Measurements from ENCODE around the gene HSF2BP. TPM values are rescaled to one million over a fixed set of nuclear protein-coding genes. Genes with fewer than 3 reads are reported as not detected.
A peak's percentile ranks its signal among the peaks of the same experiment; 100 is the strongest.
"Not testable (repeated sequence)": the region's sequence is repeated elsewhere in the genome, so short reads cannot be mapped to it uniquely, and the experiment has no call there.

HSF2BP gene
- polyA plus RNA-seq, 1 donor (not counting 4 experiments of a cell fraction or from before 2014, with no cell fraction given) = 6.1 TPM

GRCh38 chr21:43502407-43503071 is 156.7 kb downstream of the HSF2BP start:
- DNase-seq (ENCODE audit: low read depth, low spot score); FAIRE-seq; H2AFZ ChIP-seq (ENCODE audit: control insufficient read depth, low read length); H3K4me2 ChIP-seq (ENCODE audit: control insufficient read depth, extremely low read depth, insufficient read depth, low read depth, low read length); H3K79me2 ChIP-seq (ENCODE audit: control insufficient read depth, insufficient read depth, low read length); H3K36me3 ChIP-seq (ENCODE audit: control insufficient read depth in 2 of 2, extremely low read depth in 1 of 2, insufficient read depth in 2 of 2, low read length in 2 of 2); H3K9me3 ChIP-seq (ENCODE audit: control insufficient read depth, low read depth, low read length); H3K4me3 ChIP-seq (ENCODE audit: control insufficient read depth in 2 of 3, extremely low read depth in 1 of 3, insufficient read depth in 2 of 3, low read depth in 1 of 3, low read length in 3 of 3); H3K27me3 ChIP-seq (ENCODE audit: control insufficient read depth, extremely low read depth, insufficient read depth, low read length); H3K4me1 ChIP-seq (ENCODE audit: control insufficient read depth, extremely low read depth, insufficient read depth, low read length); H4K20me1 ChIP-seq (ENCODE audit: control insufficient read depth, extremely low read depth, insufficient read depth, low read length); H3K9me1 ChIP-seq (ENCODE audit: control insufficient read depth, extremely low read depth, insufficient read depth, low read length); H3K27ac ChIP-seq (ENCODE audit: control insufficient read depth, insufficient read depth, low read length); dilution Hi-C loops (cut with MboI; ENCODE audit: extremely low pct_ligation_motif_present, low sequenced_read_pairs); H3K9ac ChIP-seq (ENCODE audit: control insufficient read depth, extremely low read depth, insufficient read depth, low read length): not testable (repeated sequence)

- H3K4me1 ChIP-seq (ENCODE audit: control insufficient read depth, extremely low read depth, insufficient read depth, low read length); H2AFZ ChIP-seq (ENCODE audit: control insufficient read depth, low read length); H3K4me2 ChIP-seq (ENCODE audit: control insufficient read depth, extremely low read depth, insufficient read depth, low read depth, low read length); FAIRE-seq; H3K36me3 ChIP-seq (ENCODE audit: control insufficient read depth in 2 of 2, extremely low read depth in 1 of 2, insufficient read depth in 2 of 2, low read length in 2 of 2); H3K79me2 ChIP-seq (ENCODE audit: control insufficient read depth, insufficient read depth, low read length); H4K20me1 ChIP-seq (ENCODE audit: control insufficient read depth, extremely low read depth, insufficient read depth, low read length); DNase-seq (ENCODE audit: low read depth, low spot score); H3K9ac ChIP-seq (ENCODE audit: control insufficient read depth, extremely low read depth, insufficient read depth, low read length); H3K4me3 ChIP-seq (ENCODE audit: control insufficient read depth in 2 of 3, extremely low read depth in 1 of 3, insufficient read depth in 2 of 3, low read depth in 1 of 3, low read length in 3 of 3); H3K9me1 ChIP-seq (ENCODE audit: control insufficient read depth, extremely low read depth, insufficient read depth, low read length); H3K27me3 ChIP-seq (ENCODE audit: control insufficient read depth, extremely low read depth, insufficient read depth, low read length); H3K9me3 ChIP-seq (ENCODE audit: control insufficient read depth, low read depth, low read length); H3K27ac ChIP-seq (ENCODE audit: control insufficient read depth, insufficient read depth, low read length); dilution Hi-C loops (cut with MboI; ENCODE audit: extremely low pct_ligation_motif_present, low sequenced_read_pairs): not testable (repeated sequence)
Observed at GRCh38 chr21:43498924-43499323, 160.4 kb downstream of the HSF2BP start.

DNA sequence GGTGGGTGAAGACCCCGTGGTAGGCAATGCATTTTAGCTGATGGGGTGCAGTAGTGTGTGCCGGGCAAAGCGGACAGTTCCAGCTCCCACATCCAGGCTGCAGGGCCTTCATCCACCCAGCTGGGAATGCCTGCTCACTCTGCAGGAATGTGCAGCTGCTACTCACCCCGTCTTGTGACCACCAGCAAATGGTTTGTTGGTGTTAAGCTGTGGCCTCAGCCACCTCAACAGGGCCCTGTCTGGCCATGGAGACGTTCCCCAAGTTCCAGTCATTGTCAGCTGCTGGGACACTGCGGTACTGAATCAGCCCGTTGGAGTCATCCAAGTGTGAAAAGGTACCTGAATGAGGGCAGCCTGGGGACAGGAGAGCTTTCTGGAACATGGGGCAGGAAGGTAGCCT is 161.2 kb downstream of the HSF2BP start:
- H3K9me1 ChIP-seq (ENCODE audit: control insufficient read depth, extremely low read depth, insufficient read depth, low read length); H3K79me2 ChIP-seq (ENCODE audit: control insufficient read depth, insufficient read depth, low read length); H3K27ac ChIP-seq (ENCODE audit: control insufficient read depth, insufficient read depth, low read length); H3K4me1 ChIP-seq (ENCODE audit: control insufficient read depth, extremely low read depth, insufficient read depth, low read length); H3K36me3 ChIP-seq (ENCODE audit: control insufficient read depth in 2 of 2, extremely low read depth in 1 of 2, insufficient read depth in 2 of 2, low read length in 2 of 2); H3K9ac ChIP-seq (ENCODE audit: control insufficient read depth, extremely low read depth, insufficient read depth, low read length); H3K27me3 ChIP-seq (ENCODE audit: control insufficient read depth, extremely low read depth, insufficient read depth, low read length); H4K20me1 ChIP-seq (ENCODE audit: control insufficient read depth, extremely low read depth, insufficient read depth, low read length); H3K4me2 ChIP-seq (ENCODE audit: control insufficient read depth, extremely low read depth, insufficient read depth, low read depth, low read length); H2AFZ ChIP-seq (ENCODE audit: control insufficient read depth, low read length); DNase-seq (ENCODE audit: low read depth, low spot score); H3K4me3 ChIP-seq (ENCODE audit: control insufficient read depth in 2 of 3, extremely low read depth in 1 of 3, insufficient read depth in 2 of 3, low read depth in 1 of 3, low read length in 3 of 3); H3K9me3 ChIP-seq (ENCODE audit: control insufficient read depth, low read depth, low read length); dilution Hi-C loops (cut with MboI; ENCODE audit: extremely low pct_ligation_motif_present, low sequenced_read_pairs): not testable (repeated sequence)
- peak; percentile 97 for FAIRE-seq

- FAIRE-seq = peak; percentile 97
- not testable (repeated sequence) for H3K4me1 ChIP-seq (ENCODE audit: control insufficient read depth, extremely low read depth, insufficient read depth, low read length)
Observed at GRCh38 chr21:43494279-43495012, 164.8 kb downstream of the HSF2BP start.

DNA sequence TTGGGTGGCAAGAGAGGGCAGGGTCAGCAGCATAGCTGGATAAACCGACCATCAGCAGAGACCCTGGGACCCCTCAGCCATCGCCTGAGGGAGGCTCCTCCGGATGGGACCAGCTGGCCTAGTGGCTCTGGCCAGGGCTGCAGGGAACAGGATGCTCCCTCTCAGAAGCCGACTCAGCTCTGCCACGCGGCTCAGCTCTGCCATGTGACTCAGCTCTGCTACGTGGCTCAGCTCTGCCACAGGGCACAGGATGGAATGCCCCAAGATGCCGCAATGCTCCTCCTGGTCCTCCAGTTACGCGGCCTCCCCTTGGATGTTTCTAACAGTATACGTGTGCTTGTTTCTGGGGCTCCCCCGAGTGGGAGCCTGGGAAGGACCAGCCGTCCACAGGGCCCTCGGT is 165.8 kb downstream of the HSF2BP start:
- H3K27me3 ChIP-seq (ENCODE audit: control insufficient read depth, extremely low read depth, insufficient read depth, low read length); dilution Hi-C loops (cut with MboI; ENCODE audit: extremely low pct_ligation_motif_present, low sequenced_read_pairs): not testable (repeated sequence)
- FAIRE-seq = peak; percentile 90

More at GRCh38 chr21:43494279-43495012, 164.8 kb downstream of the HSF2BP start:
- H3K4me2 ChIP-seq (ENCODE audit: control insufficient read depth, extremely low read depth, insufficient read depth, low read depth, low read length); H3K27ac ChIP-seq (ENCODE audit: control insufficient read depth, insufficient read depth, low read length); H3K9ac ChIP-seq (ENCODE audit: control insufficient read depth, extremely low read depth, insufficient read depth, low read length); dilution Hi-C loops (cut with MboI; ENCODE audit: extremely low pct_ligation_motif_present, low sequenced_read_pairs); DNase-seq (ENCODE audit: low read depth, low spot score); H3K27me3 ChIP-seq (ENCODE audit: control insufficient read depth, extremely low read depth, insufficient read depth, low read length); H2AFZ ChIP-seq (ENCODE audit: control insufficient read depth, low read length); H3K9me3 ChIP-seq (ENCODE audit: control insufficient read depth, low read depth, low read length); H3K9me1 ChIP-seq (ENCODE audit: control insufficient read depth, extremely low read depth, insufficient read depth, low read length); H3K79me2 ChIP-seq (ENCODE audit: control insufficient read depth, insufficient read depth, low read length); H4K20me1 ChIP-seq (ENCODE audit: control insufficient read depth, extremely low read depth, insufficient read depth, low read length); H3K36me3 ChIP-seq (ENCODE audit: control insufficient read depth in 2 of 2, extremely low read depth in 1 of 2, insufficient read depth in 2 of 2, low read length in 2 of 2); H3K4me3 ChIP-seq (ENCODE audit: control insufficient read depth in 2 of 3, extremely low read depth in 1 of 3, insufficient read depth in 2 of 3, low read depth in 1 of 3, low read length in 3 of 3): not testable (repeated sequence)

More for the DNA sequence above, 165.8 kb downstream of the HSF2BP start:
- not testable (repeated sequence) for H3K9me3 ChIP-seq (ENCODE audit: control insufficient read depth, low read depth, low read length); H3K36me3 ChIP-seq (ENCODE audit: control insufficient read depth in 2 of 2, extremely low read depth in 1 of 2, insufficient read depth in 2 of 2, low read length in 2 of 2); H4K20me1 ChIP-seq (ENCODE audit: control insufficient read depth, extremely low read depth, insufficient read depth, low read length); H3K9ac ChIP-seq (ENCODE audit: control insufficient read depth, extremely low read depth, insufficient read depth, low read length); H3K27ac ChIP-seq (ENCODE audit: control insufficient read depth, insufficient read depth, low read length); H2AFZ ChIP-seq (ENCODE audit: control insufficient read depth, low read length); H3K9me1 ChIP-seq (ENCODE audit: control insufficient read depth, extremely low read depth, insufficient read depth, low read length); H3K4me1 ChIP-seq (ENCODE audit: control insufficient read depth, extremely low read depth, insufficient read depth, low read length); DNase-seq (ENCODE audit: low read depth, low spot score); H3K4me3 ChIP-seq (ENCODE audit: control insufficient read depth in 2 of 3, extremely low read depth in 1 of 3, insufficient read depth in 2 of 3, low read depth in 1 of 3, low read length in 3 of 3); H3K79me2 ChIP-seq (ENCODE audit: control insufficient read depth, insufficient read depth, low read length); H3K4me2 ChIP-seq (ENCODE audit: control insufficient read depth, extremely low read depth, insufficient read depth, low read depth, low read length)
